NB4 (cell line): ENCODE data around the gene MRPL49.

Experiments used
- DNase-seq: peaks from one replicate; pipeline ENCODE4 v3.0.0; 2010; ENCODE audit warnings: low read depth
- H3K4me3 ChIP-seq: one replicate; pipeline ENCODE4 v1.5.1; 2011; ENCODE audit warnings: mild to moderate bottlenecking, low read depth, low read length, moderate library complexity
- MYC ChIP-seq: IDR thresholded peaks from 2 replicates; pipeline ENCODE4 v1.6.1; 2011; ENCODE audit warnings: low read depth, low read length
- POLR2A ChIP-seq: IDR thresholded peaks from 2 replicates; pipeline ENCODE4 v1.6.1; 2011; ENCODE audit warnings: mild to moderate bottlenecking; ENCODE audit not compliant: insufficient read length; ENCODE audit errors: extremely low read depth
- TF ChIP-seq, protein P1 (sequence below): IDR thresholded peaks from one replicate; pipeline ENCODE4 v1.5.1; 2012; ENCODE audit warnings: low read depth, low read length
- TF ChIP-seq, protein P2 (sequence below): IDR thresholded peaks from 2 replicates; pipeline ENCODE4 v1.6.1; 2011; ENCODE audit warnings: low read depth, low read length

The MRPL49 gene

DNA sequence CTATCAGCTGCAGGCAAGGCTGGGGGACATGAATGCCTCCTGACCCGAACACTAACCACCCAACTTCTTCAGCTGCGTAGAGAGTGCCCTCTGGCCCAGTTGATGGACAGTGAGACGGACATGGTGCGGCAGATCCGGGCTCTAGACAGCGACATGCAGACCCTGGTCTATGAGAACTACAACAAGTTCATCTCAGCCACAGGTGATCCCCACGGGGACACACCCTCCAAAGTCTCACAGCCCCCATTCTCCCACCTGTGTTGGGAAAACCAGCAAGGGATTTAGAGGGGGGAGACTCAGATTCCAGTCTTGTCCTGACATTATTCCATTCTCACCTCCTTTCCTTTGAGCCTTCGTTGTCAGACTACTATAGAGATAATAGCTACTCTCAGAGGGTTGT lies 25.2 kb upstream of the MRPL49 start:
- no peak for DNase-seq
- peak overlapping the region; percentile 92 for H3K4me3 ChIP-seq
- TF ChIP-seq, protein P1, sequence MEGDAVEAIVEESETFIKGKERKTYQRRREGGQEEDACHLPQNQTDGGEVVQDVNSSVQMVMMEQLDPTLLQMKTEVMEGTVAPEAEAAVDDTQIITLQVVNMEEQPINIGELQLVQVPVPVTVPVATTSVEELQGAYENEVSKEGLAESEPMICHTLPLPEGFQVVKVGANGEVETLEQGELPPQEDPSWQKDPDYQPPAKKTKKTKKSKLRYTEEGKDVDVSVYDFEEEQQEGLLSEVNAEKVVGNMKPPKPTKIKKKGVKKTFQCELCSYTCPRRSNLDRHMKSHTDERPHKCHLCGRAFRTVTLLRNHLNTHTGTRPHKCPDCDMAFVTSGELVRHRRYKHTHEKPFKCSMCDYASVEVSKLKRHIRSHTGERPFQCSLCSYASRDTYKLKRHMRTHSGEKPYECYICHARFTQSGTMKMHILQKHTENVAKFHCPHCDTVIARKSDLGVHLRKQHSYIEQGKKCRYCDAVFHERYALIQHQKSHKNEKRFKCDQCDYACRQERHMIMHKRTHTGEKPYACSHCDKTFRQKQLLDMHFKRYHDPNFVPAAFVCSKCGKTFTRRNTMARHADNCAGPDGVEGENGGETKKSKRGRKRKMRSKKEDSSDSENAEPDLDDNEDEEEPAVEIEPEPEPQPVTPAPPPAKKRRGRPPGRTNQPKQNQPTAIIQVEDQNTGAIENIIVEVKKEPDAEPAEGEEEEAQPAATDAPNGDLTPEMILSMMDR: no peak
- TF ChIP-seq POLR2A (no peak), MYC (no peak)
- TF ChIP-seq, protein P2, sequence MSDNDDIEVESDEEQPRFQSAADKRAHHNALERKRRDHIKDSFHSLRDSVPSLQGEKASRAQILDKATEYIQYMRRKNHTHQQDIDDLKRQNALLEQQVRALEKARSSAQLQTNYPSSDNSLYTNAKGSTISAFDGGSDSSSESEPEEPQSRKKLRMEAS: no peak

DNA sequence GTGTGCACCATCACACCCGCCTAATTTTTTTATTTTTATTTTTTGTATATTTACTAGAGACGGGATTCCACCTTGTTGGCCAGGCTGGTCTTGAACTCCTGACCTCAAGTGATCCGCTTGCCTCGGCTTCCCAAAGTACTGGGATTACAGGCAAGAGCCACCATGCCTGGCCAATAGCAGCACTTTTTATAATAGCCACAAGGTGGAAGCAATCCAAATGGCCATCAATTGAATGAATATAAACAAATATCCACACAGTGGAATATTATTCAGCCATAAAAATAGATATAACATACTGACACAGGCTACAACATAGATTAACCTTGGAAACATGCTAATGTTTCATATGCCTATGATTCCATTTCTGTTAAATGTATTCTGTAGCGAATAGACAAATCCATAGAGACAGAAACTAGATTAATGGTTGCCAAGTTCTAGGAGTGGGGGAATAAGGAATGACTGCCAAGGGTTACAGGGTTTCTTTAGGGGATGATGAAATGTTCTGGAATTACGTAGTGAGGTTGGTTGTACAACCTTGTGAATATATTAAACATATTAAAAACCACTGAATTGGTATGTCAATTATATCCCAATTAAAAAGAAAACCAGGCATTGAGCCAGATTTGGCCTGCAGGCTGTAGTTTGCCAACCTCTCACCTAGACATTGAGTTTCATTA lies 21.3 kb upstream of the MRPL49 start:
- TF ChIP-seq MYC: no peak
- TF ChIP-seq, protein P1: peak; percentile 11
- no peak overlapping the region for H3K4me3 ChIP-seq
- no peak for DNase-seq

DNA sequence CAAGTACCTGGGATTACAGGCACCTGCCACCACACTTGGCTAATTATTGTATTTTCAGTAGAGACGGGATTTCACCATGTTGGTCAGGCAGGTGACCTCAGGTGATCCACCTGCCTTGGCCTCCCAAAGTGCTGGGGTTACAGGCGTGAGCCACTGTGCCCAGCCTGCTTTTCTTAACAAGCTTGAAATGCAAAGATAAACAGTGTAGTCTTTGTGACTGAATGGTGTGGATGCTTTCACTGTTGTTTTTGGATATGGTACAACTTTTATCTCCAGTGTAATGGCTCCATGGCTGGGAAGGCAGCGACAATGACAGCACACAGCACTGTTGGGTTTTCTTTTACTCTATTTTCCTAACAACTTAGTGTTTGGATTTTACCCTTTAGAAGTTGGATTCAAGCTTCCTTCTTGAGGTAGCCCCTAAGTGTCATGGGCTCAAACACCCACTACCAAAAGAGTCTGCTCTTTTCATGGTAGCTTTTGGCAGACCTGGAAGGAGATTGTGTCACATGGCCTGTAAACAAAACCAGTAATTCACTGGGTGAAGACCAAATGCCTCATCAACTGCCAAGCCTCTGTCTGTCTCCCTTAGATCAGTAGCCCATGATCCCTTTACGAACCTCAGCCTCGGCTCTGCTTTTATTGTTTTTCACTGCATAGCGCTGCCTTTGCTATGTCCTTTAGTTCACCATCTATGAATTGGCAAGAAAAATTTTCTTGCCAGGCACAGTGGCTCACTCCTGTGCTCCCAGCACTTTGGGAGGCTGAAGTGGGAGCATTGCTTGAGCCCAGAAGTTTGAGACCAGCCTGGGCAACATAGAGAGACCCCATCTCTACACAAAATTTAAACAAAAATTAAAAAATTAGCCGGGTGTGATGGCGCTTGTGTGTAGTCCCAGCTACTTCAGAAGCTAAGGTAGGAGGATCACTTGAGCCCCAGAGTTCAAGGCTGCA lies 19.7 kb upstream of the MRPL49 start:
- DNase-seq: no peak
- H3K4me3 ChIP-seq: no peak overlapping the region
- TF ChIP-seq, protein P1: no peak
- no peak for TF ChIP-seq MYC
- TF ChIP-seq, protein P2: no peak
- TF ChIP-seq POLR2A: no peak

DNA sequence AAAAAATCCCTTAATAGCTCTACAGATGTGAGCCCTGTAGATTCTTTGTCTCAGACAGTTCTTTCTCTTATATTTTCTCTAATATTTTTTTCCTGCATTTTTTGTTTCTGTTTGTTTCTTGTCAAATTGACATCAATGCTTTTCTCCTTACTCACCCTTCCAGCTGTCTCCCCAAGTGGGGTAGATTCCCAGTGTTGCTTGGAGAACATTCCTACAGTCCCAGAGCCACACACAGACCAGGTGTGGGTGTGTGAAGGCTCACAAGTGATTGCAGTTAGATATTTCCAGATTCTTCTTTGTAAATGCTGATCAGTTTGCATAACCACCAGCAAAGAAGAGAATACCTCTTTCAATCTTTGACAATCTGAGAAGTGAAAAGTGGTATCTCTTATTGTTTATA lies 18.6 kb upstream of the MRPL49 start:
- TF ChIP-seq MYC: no peak
- TF ChIP-seq POLR2A: no peak
- no peak for DNase-seq
- H3K4me3 ChIP-seq: no peak overlapping the region

DNA sequence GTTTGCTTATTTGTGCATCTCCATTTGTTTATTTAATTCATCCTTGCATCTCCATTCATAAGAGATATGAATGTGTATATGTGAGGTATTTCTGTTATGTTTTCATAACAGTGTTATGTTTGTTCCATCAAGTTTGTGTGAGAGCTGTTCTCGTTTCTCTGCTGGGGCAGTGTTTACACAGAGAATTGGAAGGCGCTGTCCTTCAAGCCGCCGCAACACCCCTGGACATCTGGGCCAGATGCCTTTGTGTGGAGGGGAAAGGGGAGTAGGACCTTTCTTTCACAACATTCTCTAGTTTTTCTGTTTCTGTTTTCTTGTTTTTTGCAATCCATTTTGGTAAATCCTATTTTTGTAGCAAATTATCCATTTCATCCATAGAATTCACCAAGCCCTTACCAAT lies 17.5 kb upstream of the MRPL49 start:
- no peak for DNase-seq
- H3K4me3 ChIP-seq: no peak overlapping the region
- TF ChIP-seq, protein P1: no peak
- no peak for TF ChIP-seq MYC

DNA sequence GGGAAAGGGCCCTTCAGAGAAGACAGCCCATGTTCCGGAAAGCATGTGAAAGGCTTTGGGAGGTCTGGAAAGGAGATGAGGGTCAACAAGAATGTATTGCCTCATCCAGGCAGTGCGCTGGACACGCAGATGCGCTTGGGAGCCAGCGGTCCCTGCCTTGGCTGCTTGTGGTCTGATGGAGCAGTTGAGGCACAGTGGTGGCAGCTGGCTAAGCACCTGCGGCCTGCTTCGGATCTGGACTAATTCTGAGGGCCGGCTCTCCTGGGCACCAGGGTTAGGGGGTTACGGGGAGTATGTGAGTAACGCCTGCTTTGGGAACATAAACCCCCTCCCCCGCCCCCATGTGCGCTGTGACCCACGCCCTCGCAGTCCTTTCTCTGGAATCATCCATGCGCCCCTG lies 15.0 kb upstream of the MRPL49 start:
- TF ChIP-seq, protein P1: no peak
- no peak for TF ChIP-seq POLR2A
- TF ChIP-seq MYC: no peak
- TF ChIP-seq, protein P2: no peak
- DNase-seq: no peak
- H3K4me3 ChIP-seq: no peak overlapping the region
